ENCODE measurements around the gene SGMS2.

The SGMS2 gene

GRCh38 chr4:107824350-107825071, at the start of gene SGMS2:
Gene SGMS2, plus strand, starts transcription at chr4:107824932. Its CDS starts 70,622 bp downstream, at chr4:107895554.
- peak; percentile 21 to 45 for DNase-seq (ENCODE audit: low read depth in 1 of 2, low spot score in 1 of 2)

DNA sequence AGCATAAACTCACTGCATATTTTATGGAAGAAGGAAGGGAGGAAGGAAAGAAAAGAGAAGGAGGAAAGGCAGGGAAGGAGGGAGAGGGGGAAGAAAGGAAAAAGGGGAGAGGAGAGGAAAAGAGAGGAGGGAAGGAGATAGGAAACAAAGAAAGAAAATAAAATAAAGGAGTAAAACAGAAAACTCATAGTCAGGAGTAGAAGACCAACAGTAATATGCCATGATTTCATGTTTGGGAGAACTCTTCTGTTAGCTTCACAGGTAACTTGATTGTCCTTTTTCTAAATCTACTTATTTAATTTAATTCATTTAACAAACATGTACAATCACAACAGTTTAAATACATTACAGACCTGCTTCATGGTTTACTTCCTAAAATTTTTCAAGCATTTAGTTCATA, 46.8 kb upstream of the SGMS2 start:
- no peak for DNase-seq (ENCODE audit: low read depth in 1 of 2, low spot score in 1 of 2)

GRCh38 chr4:107778784-107779530, 45.8 kb upstream of the SGMS2 start:
- no peak for DNase-seq (ENCODE audit: low read depth in 1 of 2, low spot score in 1 of 2)

DNA sequence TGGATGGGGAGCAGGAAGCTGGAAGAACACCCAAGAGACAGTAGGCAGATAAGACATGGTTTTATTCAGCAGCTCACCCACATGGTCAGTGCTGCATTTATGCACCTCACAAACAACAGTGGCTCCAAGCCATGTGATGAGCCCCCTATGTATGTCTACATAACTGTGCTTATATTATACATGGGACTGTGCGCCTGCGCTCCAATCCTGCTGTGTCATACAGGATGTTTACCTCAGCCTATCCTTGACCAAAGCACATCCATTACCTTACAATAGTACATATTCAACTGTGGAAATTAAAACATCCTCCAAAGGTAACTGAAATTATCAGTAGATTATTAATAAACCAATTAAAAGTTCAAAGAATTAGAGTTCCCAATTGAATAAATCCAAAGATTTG, 44.1 kb upstream of the SGMS2 start:
- DNase-seq (ENCODE audit: low read depth in 1 of 2, low spot score in 1 of 2), result no peak

DNA sequence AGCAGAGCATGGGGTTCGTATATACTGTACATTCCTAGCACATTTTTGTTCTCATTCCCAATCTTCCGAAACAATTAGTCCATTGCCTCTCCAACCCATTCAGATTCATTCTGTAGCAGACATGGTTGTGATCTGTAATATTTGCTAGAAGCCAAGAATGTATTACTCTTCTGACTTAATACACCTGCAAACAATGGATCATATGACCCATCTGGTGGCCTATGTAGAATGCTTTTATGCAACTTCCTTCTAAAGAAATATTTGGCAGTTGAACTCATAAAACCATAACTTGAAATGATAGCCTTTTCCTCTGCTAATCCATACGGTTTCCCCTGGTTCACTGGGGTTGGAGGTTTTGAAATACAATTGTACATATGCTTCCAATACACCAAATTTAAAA, 32.8 kb upstream of the SGMS2 start:
- DNase-seq (ENCODE audit: low read depth in 1 of 2, low spot score in 1 of 2), result no peak

DNA sequence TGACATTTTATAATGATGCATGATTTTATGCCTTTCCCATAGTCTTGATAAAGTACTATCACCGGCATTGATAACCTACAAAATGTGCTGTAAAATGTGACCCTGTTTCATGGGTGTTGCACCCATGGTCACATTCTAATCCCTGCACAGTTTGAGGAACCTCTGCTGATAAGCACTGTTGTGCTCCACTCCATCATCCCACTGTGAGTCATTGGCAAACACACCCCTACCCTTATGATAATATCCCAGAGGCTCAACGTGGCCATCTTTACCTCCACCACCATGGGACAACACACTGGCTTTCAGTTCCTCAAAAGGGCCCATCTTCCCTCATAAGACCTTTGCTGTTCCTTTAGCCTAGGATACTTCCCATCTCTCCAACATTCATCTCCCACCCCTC, 32.0 kb upstream of the SGMS2 start:
- no peak for DNase-seq (ENCODE audit: low read depth in 1 of 2, low spot score in 1 of 2)

- no peak for DNase-seq (ENCODE audit: low read depth in 1 of 2, low spot score in 1 of 2)
Observed at GRCh38 chr4:107793996-107794395, 30.7 kb upstream of the SGMS2 start.

DNA sequence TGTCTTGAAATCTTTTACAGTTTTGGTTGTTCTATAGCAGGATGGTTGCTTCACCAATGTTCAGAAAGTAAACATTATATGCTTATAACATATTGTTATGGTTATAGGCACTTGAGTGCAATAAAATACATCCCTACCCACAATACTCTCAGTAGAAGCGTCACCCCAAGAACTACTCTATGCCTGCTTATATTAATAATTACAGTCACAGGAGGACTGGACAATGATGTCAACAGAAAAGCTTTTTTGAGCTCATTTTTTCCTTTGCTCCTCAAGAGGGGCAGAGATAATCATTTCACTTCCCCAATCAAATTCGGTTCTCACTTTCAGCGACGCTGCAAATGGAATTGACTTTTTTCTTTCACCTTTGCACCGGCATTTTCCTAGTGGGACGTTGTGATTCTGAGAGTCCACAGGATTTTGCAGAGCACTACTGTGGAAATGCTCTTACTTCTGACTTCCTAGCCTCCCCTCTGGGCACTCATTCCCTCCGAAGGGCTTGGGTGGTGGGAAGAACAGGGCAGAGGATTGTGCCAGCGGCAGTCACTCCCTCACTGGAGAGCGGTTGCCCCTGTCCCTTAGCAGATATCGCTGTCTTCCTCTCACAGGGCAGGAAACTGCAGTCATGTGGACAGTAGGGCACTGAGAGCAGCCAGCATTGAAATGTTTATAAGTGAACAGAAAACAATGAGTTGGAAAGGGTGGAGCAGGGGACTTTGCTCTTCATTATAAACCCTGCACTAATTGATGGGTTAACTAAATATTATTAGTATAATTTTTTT, 24.9 kb upstream of the SGMS2 start:
- no peak for DNase-seq (ENCODE audit: low read depth in 1 of 2, low spot score in 1 of 2)

GRCh38 chr4:107800706-107801105, 24.0 kb upstream of the SGMS2 start:
- no peak for DNase-seq (ENCODE audit: low read depth in 1 of 2, low spot score in 1 of 2)

DNA sequence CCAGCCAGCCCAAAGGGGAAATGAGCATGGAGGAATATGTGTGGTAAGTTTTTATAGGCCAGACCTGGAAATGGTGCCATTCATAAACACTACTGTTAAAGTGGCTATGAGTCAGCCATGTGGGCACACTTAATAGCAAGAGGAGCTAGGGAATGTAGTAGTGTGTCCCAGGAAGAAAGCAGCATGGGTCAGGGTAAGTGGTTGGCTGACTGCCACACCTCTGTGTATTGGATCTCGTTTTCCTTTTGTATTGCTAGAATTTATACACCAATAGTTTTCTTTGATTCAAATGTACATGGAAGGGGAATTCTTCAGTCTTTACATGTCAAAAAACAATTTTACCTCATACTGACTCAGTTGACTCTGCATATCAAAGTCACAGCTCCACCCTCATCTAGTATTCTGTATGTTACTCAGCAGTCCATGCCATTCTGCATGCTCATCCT, 22.9 kb upstream of the SGMS2 start:
- no peak for DNase-seq (ENCODE audit: low read depth in 1 of 2, low spot score in 1 of 2)

- DNase-seq (ENCODE audit: low read depth in 1 of 2, low spot score in 1 of 2), result no peak
Observed at GRCh38 chr4:107804956-107805355, 19.8 kb upstream of the SGMS2 start.

DNA sequence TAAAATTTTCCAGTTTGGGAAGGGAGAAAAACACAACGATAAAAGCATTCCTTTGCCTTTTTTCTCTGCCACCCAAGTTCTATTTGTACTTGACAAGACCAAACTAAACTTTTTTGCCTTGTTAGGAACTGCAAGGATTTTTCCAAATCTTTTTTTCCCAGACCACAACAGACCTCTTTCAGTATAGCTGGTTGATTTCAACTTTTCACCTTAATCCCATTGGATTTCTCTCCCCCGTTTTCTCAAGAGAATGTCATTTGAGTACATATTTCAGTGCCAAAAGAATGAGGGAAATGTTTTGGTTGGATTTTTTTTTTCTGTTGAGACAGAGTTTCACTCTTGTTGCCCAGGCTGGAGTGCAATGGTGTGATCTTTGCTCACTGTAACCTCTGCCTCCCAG, 18.5 kb upstream of the SGMS2 start:
- DNase-seq (ENCODE audit: low read depth in 1 of 2, low spot score in 1 of 2), result no peak

GRCh38 chr4:107808572-107808971, 16.2 kb upstream of the SGMS2 start:
- no peak for DNase-seq (ENCODE audit: low read depth in 1 of 2, low spot score in 1 of 2)

DNA sequence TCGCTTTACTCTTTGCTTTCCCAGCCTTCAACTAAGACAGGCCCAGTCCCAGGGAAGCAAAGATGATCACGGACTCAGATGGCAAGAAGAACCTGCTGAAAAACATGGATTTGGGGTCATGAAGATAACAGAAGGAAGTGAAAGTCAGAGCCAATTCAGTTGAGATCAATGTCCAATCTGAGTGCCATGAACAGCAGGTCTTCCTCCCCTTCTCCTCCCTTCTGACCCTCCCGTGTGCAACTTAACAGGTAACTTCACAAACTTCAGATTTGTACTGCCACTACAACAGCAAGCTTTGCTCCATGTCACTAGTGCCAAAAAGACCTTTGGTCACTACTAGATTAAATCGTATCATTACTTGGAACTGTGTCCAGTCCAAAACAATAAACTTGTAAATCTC, 15.5 kb upstream of the SGMS2 start:
- DNase-seq (ENCODE audit: low read depth in 1 of 2, low spot score in 1 of 2), result no peak

- DNase-seq (ENCODE audit: low read depth in 1 of 2, low spot score in 1 of 2), result no peak
Observed at GRCh38 chr4:107814758-107815157, 10.0 kb upstream of the SGMS2 start.

- no peak for DNase-seq (ENCODE audit: low read depth in 1 of 2, low spot score in 1 of 2)
Observed at GRCh38 chr4:107815158-107815557, 9.6 kb upstream of the SGMS2 start.

DNA sequence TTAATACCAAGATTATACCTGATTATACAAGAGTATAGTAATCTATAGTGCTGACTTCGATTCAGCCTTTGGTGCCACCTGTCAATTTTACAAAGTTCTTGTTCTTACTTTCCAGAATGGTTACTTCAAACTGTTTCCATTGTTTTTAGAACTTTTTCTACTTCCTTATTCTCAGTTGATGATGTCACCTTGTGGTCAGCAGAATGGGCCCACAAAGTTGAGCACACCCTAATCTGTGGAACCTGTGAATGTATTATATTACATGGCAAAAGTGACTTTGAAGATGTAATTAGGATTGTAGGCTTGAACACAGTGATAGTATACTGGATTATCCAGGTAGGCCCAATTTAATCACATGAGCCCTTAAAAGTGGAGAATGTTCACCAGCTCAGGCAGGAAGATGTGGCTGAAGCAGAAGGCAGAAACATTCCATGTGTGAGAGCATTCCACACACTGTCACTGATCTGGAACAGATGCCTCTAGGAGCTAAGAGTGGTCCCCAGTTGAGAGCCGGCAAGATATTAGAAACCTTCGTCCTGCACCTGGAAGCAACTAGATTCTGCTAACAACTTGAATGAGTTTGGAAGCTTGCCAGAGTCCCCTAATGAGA, 6.3 kb upstream of the SGMS2 start:
- DNase-seq (ENCODE audit: low read depth in 1 of 2, low spot score in 1 of 2), result no peak

DNA sequence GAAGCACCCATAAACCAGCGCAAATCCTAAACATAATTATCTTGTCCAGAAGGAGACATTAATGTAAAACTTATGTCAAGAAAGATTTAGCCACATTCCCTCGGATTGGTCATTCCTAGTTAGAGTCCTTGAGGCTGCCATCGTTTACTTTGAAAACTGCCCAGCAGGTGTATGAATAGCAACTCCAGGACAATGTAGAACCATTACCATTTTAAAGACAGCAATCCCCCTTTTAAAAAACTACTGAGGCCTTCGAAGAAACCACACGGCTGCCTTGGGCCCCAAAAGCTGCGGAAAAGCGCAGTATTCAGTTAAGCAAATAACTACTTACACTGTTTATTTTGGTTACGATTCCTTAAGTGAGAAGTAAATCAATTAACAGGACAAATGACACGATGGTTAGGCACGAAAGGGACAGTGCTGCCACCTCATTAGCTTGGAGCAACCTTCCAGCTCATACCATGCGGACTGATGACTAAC, 822 bp upstream of the SGMS2 start:
- DNase-seq (ENCODE audit: low read depth in 1 of 2, low spot score in 1 of 2), result no peak

DNA sequence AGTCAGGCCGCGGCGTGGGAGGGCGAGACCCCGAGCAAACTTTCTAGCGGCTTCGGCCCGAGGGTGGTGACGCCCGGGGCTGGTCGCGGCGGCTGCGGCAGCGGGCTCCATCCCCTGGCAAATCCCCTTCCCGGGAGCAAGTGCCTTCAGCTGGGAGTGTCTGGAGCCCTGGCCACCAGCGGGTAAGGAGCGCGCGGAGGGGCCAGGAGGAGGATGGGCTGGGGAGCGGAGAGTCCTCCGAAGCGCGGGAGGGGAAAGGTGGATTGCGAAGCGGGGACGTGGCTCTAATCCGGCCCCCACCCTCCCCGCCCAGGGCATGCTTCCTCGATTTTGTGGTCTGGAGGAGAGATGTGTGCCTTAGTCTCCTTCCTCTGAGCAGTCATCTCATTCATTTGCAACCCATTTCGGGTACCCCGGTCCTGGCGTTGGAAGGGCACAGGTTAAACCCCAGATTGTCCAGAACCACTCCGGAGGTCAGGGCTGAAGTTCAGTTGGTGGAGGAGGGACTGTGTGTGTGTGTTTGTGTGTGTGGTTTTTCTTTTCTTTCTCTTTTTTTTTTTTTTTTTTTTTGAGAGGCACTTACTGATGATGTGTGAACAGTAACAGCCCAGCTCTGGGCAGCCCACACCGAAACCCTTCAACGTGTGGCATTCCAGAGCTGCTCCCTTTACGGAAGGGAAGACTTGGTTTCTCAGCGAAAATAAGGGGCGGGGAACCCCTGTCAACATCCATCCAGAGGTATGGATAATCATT, 516 bp downstream of the SGMS2 start:
- DNase-seq (ENCODE audit: low read depth in 1 of 2, low spot score in 1 of 2), result no peak

- no peak for DNase-seq (ENCODE audit: low read depth in 1 of 2, low spot score in 1 of 2)
Observed at GRCh38 chr4:107826421-107826980, 1.8 kb downstream of the SGMS2 start.
